Thoracic aorta (tissue), 2 donors: ENCODE measurements around the gene FDX2. TPM values are rescaled to one million over a fixed set of nuclear protein-coding genes. Genes with fewer than 3 reads are reported as not detected.
"Not testable (repeated sequence)": the region's sequence is repeated elsewhere in the genome, so short reads cannot be mapped to it uniquely, and the experiment has no call there.

Source experiments
- ATAC-seq: fragments of 150-250 bp; one replicate; pipeline ENCODE4 v1.8.0; 2017; ENCODE audit warnings: low read depth; ENCODE audit not compliant: insufficient number of reproducible peaks, low FRiP score
- DNase-seq: peaks from one replicate; pipeline ENCODE4 v3.0.0-alpha.2; 2020; ENCODE audit warnings: low spot score
- H3K27ac ChIP-seq, 2 donors: fragments of 200-600 bp; sonication (generic); 1 replicate in 1 of 2; 2 replicates in 1 of 2; pipeline ENCODE4 v1.5.1; 2016; ENCODE audit warnings: mild to moderate bottlenecking in 2 of 2, moderate library complexity in 2 of 2
- H3K27me3 ChIP-seq: fragments of 200-600 bp; sonication (generic); replicated peaks from 2 replicates; pipeline ENCODE4 v1.6.0; 2016; ENCODE audit warnings: mild to moderate bottlenecking; ENCODE audit not compliant: insufficient read depth
- H3K36me3 ChIP-seq: fragments of 200-600 bp; sonication (generic); one replicate; pipeline ENCODE4 v1.5.1; 2016
- H3K4me1 ChIP-seq, 2 donors: fragments of 200-600 bp; sonication (generic); 1 replicate in 1 of 2; 2 replicates in 1 of 2; pipeline versions ENCODE4 v1.5.1 to v1.6.0; 2016; ENCODE audit warnings: low read depth in 2 of 2, mild to moderate bottlenecking in 1 of 2; ENCODE audit not compliant: control insufficient read depth in 1 of 2
- H3K4me3 ChIP-seq: fragments of 200-600 bp; sonication (generic); 2 replicates; pipeline ENCODE4 v1.5.1; 2016; ENCODE audit warnings: mild to moderate bottlenecking
- H3K9me3 ChIP-seq: fragments of 200-600 bp; sonication (generic); 2 replicates; pipeline ENCODE4 v1.5.1; 2016
- CTCF ChIP-seq: fragments of 200-600 bp; sonication (generic); IDR thresholded peaks from one replicate; pipeline ENCODE4 v1.5.1; 2019; ENCODE audit warnings: antibody characterized with exemption
- total RNA-seq, 2 donors: library from RNA; depleted of rRNA; stranded (reverse); fragments of >200 nt; gene quantifications; one replicate each; pipeline versions ENCODE4 v1.1.0 to v1.2.3, GENCODE V29; 2016

The FDX2 gene
- total RNA-seq, 2 donors from 2014 or later = 13.4 to 35.8 TPM

GRCh38 chr19:10284065-10284959 lies 31.5 kb downstream of the FDX2 start:
- no peaks in the 10 kb centered on the region for H3K9me3 ChIP-seq
- peaks cover 2% of the 10 kb centered on the region for H3K27me3 ChIP-seq
- no peak for DNase-seq
- H3K4me3 ChIP-seq = no peak overlapping the region
- no peak for TF ChIP-seq CTCF
- peaks cover 5% of the 10 kb centered on the region for H3K36me3 ChIP-seq
- no peak overlapping the region for H3K27ac ChIP-seq
- no peak for ATAC-seq
- H3K4me1 ChIP-seq = peaks cover 21 to 26% of the 10 kb centered on the region in 2 donors

DNA sequence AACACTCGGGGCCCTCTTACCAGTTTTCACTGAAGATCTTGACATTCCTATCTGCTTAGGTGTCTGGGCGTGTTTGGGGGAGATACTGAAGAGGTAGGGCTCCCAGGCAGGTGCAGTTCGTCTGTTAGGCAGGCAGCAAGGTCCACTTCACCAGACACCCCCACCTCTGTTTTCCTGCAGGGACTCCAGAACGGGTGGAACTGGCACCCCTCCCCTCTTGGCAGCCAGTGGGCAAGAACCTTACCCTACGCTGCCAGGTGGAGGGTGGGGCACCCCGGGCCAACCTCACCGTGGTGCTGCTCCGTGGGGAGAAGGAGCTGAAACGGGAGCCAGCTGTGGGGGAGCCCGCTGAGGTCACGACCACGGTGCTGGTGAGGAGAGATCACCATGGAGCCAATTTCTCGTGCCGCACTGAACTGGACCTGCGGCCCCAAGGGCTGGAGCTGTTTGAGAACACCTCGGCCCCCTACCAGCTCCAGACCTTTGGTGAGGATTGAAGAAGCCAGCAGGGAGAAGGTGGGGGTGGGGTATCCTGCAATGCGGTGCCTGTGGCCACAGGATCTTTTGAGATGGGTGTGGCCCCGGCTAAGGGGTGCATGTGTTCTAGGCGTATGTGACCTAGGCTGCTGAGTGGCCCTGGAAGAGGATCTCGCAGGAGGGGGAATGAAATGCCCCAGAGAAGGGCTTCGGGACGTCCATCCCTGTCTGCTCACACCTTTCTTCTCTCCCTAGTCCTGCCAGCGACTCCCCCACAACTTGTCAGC lies 32.3 kb downstream of the FDX2 start:
- peaks cover 13 to 17% of the 10 kb centered on the region in 2 donors for H3K4me1 ChIP-seq
- H3K4me3 ChIP-seq = no peak overlapping the region
- DNase-seq (no peak), ATAC-seq (no peak)
- TF ChIP-seq CTCF = no peak
- H3K27me3 ChIP-seq = no peaks in the 10 kb centered on the region
- H3K36me3 ChIP-seq = peaks cover 5% of the 10 kb centered on the region
- H3K9me3 ChIP-seq = no peaks in the 10 kb centered on the region
- H3K27ac ChIP-seq = no peak overlapping the region

- DNase-seq, H3K27ac ChIP-seq, ATAC-seq, H3K9me3 ChIP-seq, H3K36me3 ChIP-seq, H3K4me3 ChIP-seq, H3K4me1 ChIP-seq, H3K27me3 ChIP-seq: not testable (repeated sequence)
Measured at GRCh38 chr19:10282043-10282442, 33.8 kb downstream of the FDX2 start.

DNA sequence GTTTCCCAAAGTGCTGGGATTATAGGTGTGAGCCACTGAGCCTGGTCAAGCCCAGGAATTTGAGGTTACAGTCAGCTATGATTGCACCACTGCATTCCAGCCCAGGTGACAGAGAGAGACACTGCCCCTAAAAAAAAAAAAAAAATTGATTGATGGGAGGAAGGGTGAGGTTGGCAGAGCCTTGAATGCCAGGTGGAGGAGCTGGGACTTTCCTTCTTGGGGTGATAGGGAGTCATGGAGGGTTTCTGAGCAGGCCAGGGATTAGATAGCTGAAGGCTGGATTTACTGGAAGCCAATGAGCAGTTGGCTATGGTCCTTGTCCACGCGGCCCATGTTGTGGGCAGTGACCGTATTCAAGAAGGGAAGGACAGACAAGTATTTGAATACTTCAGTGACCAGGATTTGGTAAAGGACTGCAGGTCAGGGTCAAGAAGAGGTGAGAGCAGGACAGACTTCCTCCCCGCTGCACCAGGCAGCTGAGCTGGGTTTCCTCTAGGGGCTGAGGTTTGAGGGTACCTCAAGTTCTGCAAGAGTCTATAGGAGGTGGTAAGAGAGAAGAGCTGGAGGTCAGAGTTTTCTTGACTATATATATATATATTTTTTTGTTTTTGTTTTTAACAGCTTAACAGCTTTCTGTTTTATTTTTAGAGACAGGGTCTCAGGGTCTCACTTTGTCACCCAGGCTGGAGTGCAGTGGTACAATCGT lies 35.9 kb downstream of the FDX2 start:
- Histone ChIP-seq H3K9me3 (no peaks in the 10 kb centered on the region), H3K27ac (no peak overlapping the region), H3K4me3 (no peak overlapping the region), H3K4me1 (no peaks in the 10 kb centered on the region), H3K36me3 (peaks cover 5% of the 10 kb centered on the region), H3K27me3 (no peaks in the 10 kb centered on the region)
- ATAC-seq (no peak), DNase-seq (no peak)
- no peak for TF ChIP-seq CTCF

GRCh38 chr19:10278935-10279334 lies 36.9 kb downstream of the FDX2 start:
- ATAC-seq (no peak), DNase-seq (no peak)
- Histone ChIP-seq H3K27ac (no peak overlapping the region), H3K4me3 (no peak overlapping the region), H3K9me3 (no peaks in the 10 kb centered on the region), H3K4me1 (no peaks in the 10 kb centered on the region), H3K36me3 (peaks cover 4% of the 10 kb centered on the region), H3K27me3 (no peaks in the 10 kb centered on the region)
- TF ChIP-seq CTCF = no peak
